ENCODE data around the gene OR6C70.

GRCh38 chr12:55470088-55470829 lies at the start of gene OR6C70:
- TF ChIP-seq CTCF (IDR thresholded peaks at IDR 0.05; ENCODE audit: low read depth, low read length) = no peak
- no peak for TF ChIP-seq EZH2phosphoT487 (IDR thresholded peaks at IDR 0.05; ENCODE audit: low read depth)
